GM18870 (cell line): ENCODE data around the gene DRC7.

ENCODE experiments used
- ATAC-seq: cut with Tn5 transposase; IDR thresholded peaks from one replicate; pipeline ENCODE4 v1.9.1; 2021; ENCODE audit warnings: moderate library complexity; ENCODE audit not compliant: unreplicated experiment

Gene DRC7

GRCh38 chr16:57781349-57781740 is 86.7 kb downstream of the DRC7 start:
- ATAC-seq, result no peak
